SKM-1 (cell line): Measurements from ENCODE around the gene SIX2.

Experiments
- DNase-seq: peaks from one replicate; lab custom pipeline; 2025; ENCODE audit not compliant: unreplicated experiment; lab: John Stamatoyannopoulos, UW

SIX2 gene

DNA sequence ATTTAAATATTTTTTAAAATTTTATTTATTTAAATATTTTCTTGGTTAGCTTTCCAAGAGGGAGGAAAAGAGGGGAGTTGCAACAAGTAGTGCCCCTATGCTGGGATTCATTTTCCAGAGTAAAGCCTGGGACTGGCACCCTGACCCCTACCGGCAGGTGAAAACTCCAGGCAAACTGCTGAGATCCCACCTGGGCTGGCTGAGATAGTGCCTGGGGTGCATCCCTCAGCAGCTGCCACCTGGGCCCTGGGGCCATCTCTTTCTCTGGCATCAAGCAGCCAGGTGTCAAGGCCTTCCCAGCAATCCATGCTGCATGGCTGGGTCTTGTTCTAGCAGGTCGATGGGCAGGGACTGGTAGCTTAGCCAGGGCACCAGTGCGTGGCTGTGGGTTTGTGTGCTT lies 6.6 kb downstream of the SIX2 start:
- no peak for DNase-seq

DNA sequence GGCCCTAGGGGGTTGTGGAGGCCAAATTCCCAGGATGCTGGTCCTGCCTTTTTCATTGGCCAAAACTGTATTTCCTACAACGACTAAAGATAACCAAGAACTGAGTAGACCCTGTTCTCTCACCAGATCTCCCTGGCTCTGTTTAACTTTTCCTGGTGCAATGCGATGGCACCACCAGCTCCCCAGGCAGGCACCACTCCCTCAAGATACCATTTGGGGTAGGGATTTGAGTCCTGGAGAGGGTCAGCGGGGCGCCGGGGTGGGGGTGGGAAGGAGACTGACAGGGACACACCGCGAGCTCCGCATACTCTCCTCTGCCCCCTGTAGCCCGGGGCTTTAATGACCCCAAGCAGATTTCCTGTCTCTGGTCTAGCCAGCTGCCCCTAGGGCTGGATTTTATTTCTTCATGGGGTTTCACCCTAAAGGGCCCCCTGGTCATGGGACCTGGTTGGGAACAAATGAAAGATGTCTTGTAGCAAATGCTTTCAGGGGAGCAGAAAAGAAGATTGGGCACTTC lies 7.3 kb downstream of the SIX2 start:
- DNase-seq: no peak

DNA sequence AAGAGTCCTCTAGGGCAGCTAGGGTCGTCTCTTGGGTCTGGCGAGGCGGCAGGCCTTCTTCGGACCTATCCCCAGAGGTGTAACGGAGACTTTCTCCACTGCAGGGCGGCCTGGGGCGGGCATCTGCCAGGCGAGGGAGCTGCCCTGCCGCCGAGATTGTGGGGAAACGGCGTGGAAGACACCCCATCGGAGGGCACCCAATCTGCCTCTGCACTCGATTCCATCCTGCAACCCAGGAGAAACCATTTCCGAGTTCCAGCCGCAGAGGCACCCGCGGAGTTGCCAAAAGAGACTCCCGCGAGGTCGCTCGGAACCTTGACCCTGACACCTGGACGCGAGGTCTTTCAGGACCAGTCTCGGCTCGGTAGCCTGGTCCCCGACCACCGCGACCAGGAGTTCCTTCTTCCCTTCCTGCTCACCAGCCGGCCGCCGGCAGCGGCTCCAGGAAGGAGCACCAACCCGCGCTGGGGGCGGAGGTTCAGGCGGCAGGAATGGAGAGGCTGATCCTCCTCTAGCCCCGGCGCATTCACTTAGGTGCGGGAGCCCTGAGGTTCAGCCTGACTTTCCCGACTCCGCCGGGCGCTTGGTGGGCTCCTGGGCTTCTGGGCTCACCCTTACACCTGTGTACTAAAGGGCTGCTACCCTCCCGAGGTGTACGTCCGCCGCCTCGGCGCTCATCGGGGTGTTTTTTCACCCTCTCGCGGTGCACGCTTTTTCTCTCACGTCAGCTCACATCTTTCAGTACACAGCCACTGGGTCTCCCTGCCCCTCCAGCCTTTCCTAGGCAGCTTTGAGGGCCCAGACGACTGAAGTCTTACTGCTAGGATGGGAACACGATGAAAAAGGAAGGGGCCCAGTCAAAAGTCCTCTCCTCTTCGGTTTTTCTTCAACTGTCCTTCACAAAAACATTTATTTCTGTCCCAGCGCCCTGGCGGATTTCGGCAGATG lies 8.1 kb downstream of the SIX2 start:
- DNase-seq: no peak

DNA sequence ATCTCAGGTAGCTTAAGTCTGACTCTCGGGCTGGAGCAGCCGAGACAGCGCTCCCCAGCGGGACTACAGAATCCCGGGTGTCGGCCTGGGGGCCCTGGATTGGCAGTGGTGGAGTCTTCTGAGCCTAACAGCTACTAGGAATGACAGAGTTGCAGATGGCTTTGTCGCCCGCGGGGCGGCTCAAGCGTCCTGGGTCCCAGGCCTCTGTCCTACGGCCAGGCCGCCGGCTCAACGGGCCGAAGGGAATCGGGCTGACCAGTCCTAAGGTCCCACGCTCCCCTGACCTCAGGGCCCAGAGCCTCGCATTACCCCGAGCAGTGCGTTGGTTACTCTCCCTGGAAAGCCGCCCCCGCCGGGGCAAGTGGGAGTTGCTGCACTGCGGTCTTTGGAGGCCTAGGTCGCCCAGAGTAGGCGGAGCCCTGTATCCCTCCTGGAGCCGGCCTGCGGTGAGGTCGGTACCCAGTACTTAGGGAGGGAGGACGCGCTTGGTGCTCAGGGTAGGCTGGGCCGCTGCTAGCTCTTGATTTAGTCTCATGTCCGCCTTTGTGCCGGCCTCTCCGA lies 8.8 kb downstream of the SIX2 start:
- DNase-seq: no peak

DNA sequence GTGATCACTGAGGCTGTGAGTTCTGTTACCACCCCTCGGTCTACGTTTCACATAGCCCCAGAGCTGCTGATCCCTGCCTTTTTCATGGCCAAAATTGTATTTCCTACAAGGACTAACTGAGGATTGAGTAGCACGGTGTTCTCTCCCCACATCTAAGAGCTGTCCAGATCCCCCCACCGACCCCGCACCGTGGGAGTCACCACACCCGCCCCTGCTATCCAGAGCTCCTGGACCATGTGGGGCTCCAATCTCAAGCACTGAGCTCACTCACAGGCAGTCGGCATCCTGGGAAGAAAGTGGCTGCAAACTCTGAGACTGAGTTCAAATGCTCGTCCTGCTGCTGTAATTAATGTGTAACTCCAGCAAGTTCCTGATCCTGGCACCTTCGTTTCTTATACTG lies 9.7 kb downstream of the SIX2 start:
- no peak for DNase-seq

DNA sequence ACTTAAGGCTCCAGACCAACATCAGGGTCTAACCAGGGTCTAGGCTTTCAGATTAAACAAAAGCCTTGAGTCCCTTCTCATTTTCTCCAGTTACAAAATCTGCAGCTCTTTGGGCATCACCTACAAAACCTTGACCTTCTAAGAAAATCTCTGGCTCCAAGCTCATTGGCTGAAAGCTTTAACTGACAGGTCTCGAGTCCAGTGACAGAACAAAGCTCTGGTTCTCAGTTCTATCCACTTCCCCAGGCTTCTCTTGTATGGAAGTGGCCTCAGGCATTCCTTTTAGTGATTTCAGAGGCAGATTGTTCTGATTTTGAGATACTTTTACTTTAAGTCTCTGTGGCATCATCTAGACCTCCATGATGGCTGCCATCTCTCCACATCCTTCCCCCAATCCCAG lies 11.3 kb downstream of the SIX2 start:
- DNase-seq: no peak

DNA sequence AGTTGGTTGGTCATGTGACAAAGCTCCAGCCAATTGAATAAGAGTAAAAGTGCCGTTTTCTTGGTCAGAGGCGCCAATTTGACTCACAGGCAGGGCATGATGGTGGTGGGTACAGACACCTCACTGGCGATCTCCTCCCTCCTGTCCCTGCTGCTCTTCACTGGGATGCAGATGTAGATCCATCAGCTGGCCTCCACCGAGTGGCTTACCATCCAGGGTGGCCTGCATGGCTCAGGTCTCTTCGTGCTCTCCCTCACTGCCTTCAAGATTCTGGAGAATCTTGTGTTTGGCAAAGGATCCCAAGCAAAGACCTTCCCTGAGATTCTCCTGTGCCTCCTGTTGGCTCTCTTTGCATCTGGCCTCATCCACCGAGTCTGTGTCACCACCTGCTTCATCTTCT lies 12.9 kb downstream of the SIX2 start:
- DNase-seq: no peak

DNA sequence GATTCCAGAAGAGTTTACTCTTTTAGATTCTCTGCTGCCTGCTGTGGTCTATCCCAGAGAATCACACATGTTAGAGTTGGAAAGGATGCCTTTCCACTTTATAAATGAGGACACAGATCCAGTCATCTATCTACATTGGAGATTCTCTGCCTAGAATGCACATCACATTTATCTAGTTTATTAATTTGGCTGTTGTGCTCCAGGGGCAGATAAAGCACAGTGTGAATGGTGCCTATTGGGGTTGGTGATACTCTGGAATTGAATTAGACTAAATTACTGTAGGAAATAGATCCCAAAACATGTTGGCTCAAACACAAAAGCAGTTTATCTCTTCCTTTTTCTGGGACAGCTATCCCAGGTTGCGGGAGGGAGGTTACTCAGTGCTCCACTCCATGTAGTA lies 14.9 kb downstream of the SIX2 start:
- no peak for DNase-seq

DNA sequence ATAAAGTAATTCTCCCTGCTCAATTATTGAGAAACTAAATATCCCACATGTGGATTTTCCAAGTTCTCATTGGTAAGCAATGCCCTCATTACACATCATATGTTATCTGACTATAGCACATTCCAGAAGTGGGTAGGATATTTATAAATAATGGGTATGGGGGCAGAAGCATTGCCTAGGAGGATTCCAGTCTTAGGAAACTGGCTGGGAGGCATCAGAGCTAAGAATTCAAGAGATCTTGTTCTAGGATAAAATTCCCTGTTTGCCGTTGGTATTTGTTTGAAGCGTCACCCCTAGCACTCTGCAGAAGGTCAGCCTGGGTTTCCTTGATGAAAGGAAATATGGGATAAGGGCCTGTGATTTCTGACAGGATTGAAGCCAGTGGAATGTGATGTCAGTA lies 20.1 kb downstream of the SIX2 start:
- no peak for DNase-seq

DNA sequence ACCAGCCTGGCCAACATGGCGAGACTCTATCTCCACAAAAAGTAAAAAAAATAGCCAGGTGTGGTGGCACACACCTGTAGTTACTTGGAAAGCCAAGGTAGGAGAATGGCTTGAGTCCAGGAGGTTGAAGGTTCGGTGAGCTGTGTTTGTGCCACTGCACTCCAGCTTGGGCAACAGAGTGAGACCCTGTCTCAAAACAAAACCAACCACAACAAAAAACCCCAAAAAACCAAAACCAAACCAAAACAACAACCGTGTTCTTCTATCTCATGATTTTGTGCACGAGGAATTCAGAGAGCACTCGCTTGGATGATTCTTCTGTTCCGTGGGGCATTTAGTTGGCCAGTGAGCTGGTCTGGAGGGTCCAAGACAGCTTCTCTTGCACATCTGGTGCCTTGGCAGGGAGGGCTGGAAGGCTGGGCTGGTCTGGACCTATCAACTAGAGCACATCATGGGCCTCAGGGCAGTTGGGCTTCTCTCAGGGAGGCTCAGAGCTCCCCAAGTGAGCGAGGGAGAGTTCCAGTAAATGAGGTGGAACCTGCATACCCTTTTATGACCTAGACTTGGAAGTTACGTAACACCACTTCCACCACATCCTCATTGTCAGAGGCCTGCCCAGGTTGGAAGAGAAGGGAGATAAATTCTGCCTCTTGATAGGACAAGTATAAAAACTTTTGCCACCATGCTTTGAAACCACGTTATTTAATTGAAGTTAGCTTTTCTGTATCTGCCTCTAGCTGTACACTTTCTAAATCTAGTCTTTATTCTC lies 25.2 kb downstream of the SIX2 start:
- no peak for DNase-seq

DNA sequence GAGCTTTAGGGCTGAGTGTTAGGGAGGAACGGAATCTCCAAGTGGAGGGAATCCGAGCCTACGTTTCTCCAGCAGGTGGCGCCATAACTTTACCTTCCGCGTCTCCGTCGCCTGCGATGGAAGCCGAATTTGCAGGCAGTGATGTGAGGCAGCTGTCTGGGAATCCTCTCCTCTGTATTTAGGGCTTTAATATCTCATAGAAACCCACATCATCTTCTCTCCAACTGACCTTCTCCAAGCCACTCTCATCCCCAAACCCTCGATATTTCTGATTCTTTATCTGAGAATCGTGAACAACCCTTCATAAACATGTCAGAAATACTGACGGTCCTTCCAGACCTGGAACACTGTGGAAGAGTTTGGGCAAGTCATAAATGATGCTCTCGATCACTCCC lies 27.5 kb downstream of the SIX2 start:
- peak; percentile 43 for DNase-seq

DNA sequence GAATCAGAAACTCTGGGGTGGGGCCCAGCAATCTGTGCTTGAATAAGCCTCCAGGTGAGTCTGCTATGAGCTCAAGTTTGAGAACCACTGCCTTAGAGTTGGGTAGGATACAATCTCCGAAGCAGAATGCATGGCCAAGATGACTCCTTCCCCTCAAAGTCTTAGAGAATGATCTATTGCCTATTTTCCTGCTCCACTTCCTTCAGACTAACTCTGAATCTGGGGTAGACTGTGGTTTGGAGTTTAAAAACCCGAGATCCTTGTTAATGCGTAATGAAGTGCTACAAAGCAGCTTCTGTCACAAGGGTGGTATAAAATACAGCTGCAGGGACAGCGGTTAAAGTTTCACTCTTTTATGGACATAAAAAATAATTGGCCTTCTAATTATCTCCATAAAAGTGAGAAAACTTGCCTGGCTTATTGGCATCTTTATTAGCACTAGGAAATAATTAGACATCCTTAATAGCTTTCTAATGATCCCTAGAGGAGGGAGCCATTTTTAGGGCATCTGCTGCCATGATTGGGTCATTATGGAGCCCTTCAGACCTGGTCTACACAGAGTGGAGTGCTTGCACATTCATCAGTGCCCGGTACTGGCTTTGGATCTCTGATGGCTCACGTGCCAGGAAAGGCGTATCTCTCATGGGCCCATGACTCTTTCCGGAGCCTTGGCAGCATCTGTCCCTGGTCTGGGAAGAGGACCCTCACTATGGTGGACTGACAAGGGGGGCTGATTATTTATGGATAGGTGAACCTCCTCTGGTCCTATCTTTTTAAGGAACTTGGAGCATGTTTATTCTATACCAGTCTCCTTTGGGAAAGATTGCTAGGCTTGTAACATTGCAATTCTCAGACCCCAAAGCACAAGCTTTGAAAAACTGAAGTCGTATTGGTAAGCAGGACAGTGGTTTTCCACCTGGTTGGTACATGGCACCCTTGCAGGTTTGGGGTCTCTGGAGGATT lies 28.2 kb downstream of the SIX2 start:
- DNase-seq: no peak

DNA sequence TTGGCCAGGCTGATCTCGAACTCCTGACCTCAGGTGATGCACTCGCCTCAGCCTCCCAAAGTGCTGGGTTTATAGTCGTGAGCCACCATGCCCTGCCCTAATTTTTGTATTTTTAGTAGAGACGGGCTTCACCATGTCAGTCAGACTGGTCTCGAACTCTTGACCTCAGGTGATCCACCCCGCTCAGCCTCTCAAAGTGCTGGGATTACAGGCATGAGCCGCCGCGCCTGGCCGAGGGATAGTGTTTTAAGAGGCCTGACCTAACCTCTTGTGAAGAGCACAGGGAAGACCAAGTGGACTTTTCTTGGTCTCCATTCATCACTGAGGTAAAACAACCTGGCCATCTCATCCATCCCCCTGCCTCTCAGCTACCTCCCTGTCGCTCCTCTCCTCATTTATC lies 29.7 kb downstream of the SIX2 start:
- no peak for DNase-seq

DNA sequence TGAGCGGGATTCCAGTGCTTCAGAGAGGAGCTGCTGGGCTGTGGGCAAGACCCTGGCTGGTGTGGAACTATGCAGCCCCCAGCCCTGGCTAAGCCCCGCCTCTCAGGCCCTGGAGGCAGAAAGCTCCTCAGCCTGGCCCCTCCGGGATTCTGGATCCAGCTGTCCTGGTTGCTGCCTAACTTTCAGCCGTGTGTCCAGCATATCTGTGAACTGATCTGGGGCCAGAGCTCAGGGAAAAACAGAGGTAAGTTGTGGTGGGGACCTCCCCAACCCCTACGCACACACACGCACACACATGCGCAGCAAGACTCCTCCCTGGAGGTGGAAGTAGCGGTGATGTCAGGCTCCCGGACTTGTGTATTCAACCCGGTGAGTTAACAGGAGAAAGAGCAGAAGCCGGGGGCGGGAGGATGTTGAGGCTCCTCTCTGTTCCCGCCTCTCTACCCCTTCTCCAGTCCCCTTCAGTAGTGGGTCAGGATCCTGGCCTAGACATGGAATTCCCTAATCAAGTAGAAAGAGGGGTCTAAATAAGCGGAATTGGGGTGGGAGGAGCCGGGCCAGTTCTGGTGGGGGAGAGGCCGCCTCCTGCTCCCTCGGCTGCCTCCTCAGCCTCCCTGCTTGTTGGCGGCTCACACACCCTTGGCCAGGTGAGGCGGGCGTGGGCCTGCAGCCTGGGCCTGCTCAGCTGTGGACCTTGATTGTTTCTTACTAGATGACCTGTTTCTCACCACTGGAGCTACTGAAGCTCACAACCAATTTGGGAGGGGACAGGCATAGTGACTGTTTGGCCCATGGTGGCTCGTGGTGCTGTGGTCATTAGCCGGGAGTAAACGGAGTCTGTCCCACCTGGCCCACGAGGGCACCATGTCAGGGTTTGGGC lies 33.4 kb downstream of the SIX2 start:
- no peak for DNase-seq

DNA sequence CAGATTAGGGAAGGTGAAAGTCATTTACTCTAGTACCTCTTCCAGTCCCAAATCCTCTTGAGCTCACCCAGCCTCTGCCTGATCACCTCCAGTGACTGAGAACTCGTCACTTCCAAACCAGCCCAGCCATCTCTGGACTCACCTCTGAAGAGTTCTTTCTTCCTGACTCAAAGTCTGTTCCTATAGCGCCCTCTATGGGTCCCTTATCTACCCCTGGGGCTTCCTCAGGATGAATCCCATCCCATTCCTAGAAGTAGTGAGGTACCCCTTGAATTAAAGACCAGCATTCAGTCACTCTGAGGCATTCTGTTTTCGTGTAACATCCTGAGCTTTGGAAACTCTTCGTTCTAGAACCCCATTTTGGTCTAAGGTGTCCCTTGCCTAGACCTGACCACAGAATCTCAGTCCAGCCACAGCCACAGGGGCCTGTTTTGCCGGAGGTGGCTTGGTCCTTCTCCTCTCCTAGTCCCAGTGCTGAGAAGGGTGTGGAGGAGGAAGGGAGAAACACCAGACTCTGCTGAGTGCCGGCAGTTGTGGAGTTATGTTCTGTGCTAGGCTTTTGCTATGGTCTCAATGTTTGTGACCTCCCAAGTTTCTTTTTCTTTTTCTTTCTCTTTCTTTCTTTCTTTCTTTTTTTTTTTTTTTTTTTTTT lies 35.1 kb downstream of the SIX2 start:
- DNase-seq: peak; percentile 41

DNA sequence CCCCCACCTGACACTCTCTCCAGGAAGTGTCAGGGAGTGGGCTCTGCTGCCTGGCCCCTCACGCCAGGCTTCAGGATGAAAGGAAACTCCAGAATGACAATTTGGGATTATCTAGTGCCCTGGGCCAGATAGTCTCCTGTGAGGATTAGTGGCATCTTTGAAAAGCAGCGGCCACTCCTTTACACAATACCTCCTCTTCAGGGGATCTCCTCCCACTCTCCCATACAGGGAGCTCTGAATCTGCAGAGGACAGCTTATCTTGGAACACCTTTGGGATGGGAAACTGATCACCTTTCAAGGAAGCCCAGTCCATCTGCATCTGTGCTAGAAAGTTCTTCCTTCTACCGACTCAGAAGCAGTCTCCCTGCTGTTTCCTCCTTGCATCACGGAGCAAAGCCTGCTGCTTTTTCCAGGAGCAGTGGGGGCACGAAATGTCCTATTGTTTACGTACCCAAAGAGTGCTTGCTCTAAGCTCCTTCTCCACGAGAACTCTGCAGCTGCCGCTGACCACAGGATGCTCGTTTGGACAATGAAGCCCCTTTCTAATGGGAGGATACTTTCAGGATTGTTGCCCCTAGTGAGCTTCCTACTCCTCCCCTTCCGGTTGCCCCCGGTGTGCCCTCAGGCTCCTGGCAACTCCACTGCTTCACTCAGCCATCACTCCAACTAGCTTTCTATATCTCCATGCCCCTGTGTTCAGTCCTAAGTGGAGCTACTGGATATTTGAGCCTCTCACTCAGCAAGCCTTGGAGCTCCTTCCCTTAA lies 36.3 kb downstream of the SIX2 start:
- DNase-seq: no peak

DNA sequence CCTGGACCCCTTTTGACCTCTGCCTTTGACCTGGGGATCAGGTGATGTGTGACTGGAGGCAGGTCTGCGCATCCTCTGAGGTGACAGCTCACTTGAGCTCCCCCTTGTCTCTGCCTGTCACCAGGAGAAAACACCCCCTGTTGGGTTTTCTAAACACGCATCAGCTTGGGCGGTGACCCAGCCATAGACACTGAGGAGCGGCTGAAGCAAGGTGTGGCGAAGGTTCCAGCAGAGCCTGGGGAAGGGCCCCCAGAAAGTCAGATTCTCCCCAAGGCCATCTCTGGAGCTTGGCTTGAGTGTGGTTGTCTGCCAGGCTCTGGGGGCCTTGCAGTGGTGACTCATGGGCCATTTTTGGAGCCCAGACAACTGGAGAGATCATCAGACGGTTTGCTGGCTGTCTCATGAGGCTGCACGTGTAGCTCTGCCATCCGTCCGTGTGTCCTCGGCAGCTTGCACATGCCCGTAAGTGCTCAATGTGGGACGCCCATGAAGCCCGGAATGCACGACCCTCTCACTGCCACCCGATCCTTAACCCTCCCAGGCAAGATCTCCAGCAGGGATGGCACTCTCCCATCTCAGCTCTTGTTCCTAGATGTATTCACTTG lies 38.3 kb downstream of the SIX2 start:
- DNase-seq: no peak

DNA sequence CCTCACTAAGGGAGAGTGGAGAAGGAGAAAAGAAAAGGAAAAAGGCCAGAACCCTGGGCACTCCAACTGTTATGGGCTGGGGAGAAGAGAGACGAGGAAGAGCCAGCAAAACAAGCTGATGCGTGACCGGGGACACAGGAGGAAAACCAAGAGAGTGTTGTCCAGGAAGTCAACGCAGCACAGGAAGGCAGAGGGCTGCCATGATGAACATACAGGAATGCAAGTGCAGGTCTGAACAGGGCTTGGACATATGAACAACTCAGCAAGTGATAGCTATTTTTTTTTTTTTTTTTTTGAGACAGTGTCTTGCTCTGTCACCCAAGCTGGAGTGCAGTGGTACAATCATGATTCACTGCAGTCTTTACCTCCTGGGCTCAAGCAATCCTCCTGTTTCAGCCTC lies 39.3 kb downstream of the SIX2 start:
- no peak for DNase-seq
